Activated T-helper 17 cell treated with anti-CD3 and anti-CD28 coated beads, Interleukin-2, amount 50 U/mL, for 72 hours (primary cell): ENCODE measurements around the gene PRRX2. TPM values are rescaled to one million over a fixed set of nuclear protein-coding genes. Genes with fewer than 3 reads are reported as not detected.

Source experiments
- ATAC-seq: fragments of 150-1000 bp; cut with Tn5 transposase; replicated peaks from 2 replicates; pipeline ENCODE4 v1.10.0; 2021; ENCODE audit warnings: mild to moderate bottlenecking, moderate library complexity
- H3K27ac Mint-ChIP-seq: one replicate; pipeline ENCODE4 v1.8.0; 2022; ENCODE audit warnings: mixed read lengths
- H3K27me3 Mint-ChIP-seq: one replicate; pipeline ENCODE4 v1.8.0; 2022; ENCODE audit warnings: mixed read lengths
- H3K36me3 Mint-ChIP-seq: one replicate; pipeline ENCODE4 v1.8.0; 2022; ENCODE audit warnings: low read depth, mild to moderate bottlenecking, mixed read lengths
- H3K4me1 Mint-ChIP-seq: one replicate; pipeline ENCODE4 v1.8.0; 2022; ENCODE audit warnings: mixed read lengths
- H3K4me3 Mint-ChIP-seq: one replicate; pipeline ENCODE4 v1.8.0; 2022; ENCODE audit warnings: mild to moderate bottlenecking, mixed read lengths
- H3K9me3 Mint-ChIP-seq: one replicate; pipeline ENCODE4 v1.8.0; 2022; ENCODE audit warnings: mixed read lengths
- total RNA-seq, 2 donors: library from RNA; stranded (reverse); gene quantifications; one replicate each; pipeline ENCODE4 v1.2.3, GENCODE V29; 2022

The PRRX2 gene
- total RNA-seq, 2 donors from 2014 or later, result 0.32 TPM; not detected in 1

GRCh38 chr9:129688285-129689043, 23.0 kb downstream of the PRRX2 start:
- Mint-ChIP-seq H3K27me3 (no peaks in the 10 kb centered on the region), H3K27ac (no peak overlapping the region), H3K4me3 (no peak overlapping the region), H3K4me1 (no peaks in the 10 kb centered on the region), H3K9me3 (no peaks in the 10 kb centered on the region), H3K36me3 (no peaks in the 10 kb centered on the region)
- no peak for ATAC-seq

GRCh38 chr9:129692534-129692933, 27.1 kb downstream of the PRRX2 start:
- H3K36me3 Mint-ChIP-seq, result no peaks in the 10 kb centered on the region
- ATAC-seq, result no peak
- no peaks in the 10 kb centered on the region for H3K9me3 Mint-ChIP-seq
- no peak overlapping the region for H3K27ac Mint-ChIP-seq
- H3K4me1 Mint-ChIP-seq, result no peaks in the 10 kb centered on the region
- H3K27me3 Mint-ChIP-seq, result peaks cover 19% of the 10 kb centered on the region
- H3K4me3 Mint-ChIP-seq, result no peak overlapping the region

GRCh38 chr9:129693741-129694140, 28.3 kb downstream of the PRRX2 start:
- H3K27ac Mint-ChIP-seq, result no peak overlapping the region
- H3K36me3 Mint-ChIP-seq, result no peaks in the 10 kb centered on the region
- no peaks in the 10 kb centered on the region for H3K9me3 Mint-ChIP-seq
- H3K4me1 Mint-ChIP-seq, result no peaks in the 10 kb centered on the region
- H3K4me3 Mint-ChIP-seq, result no peak overlapping the region
- no peak for ATAC-seq
- H3K27me3 Mint-ChIP-seq, result peaks cover 19% of the 10 kb centered on the region

GRCh38 chr9:129694243-129694646, 28.8 kb downstream of the PRRX2 start:
- Mint-ChIP-seq H3K4me3 (no peak overlapping the region), H3K27me3 (peaks cover 19% of the 10 kb centered on the region), H3K9me3 (no peaks in the 10 kb centered on the region), H3K36me3 (no peaks in the 10 kb centered on the region), H3K4me1 (no peaks in the 10 kb centered on the region), H3K27ac (no peak overlapping the region)
- no peak for ATAC-seq

GRCh38 chr9:129695870-129696269, 30.4 kb downstream of the PRRX2 start:
- ATAC-seq, result no peak
- Mint-ChIP-seq H3K4me3 (no peak overlapping the region), H3K27ac (no peak overlapping the region), H3K36me3 (no peaks in the 10 kb centered on the region), H3K27me3 (peaks cover 22% of the 10 kb centered on the region), H3K9me3 (no peaks in the 10 kb centered on the region), H3K4me1 (no peaks in the 10 kb centered on the region)

- ATAC-seq, result peak; percentile 70
- peak overlapping the region; percentile 69 for H3K4me3 Mint-ChIP-seq
- H3K4me1 Mint-ChIP-seq, result no peaks in the 10 kb centered on the region
- no peaks in the 10 kb centered on the region for H3K36me3 Mint-ChIP-seq
- H3K9me3 Mint-ChIP-seq, result no peaks in the 10 kb centered on the region
- H3K27ac Mint-ChIP-seq, result no peak overlapping the region
- peaks cover 27% of the 10 kb centered on the region for H3K27me3 Mint-ChIP-seq
These were observed 31.7 kb downstream of the PRRX2 start for GRCh38 chr9:129696944-129697655.

GRCh38 chr9:129697656-129698253, 32.3 kb downstream of the PRRX2 start:
- peaks cover 27% of the 10 kb centered on the region for H3K27me3 Mint-ChIP-seq
- H3K9me3 Mint-ChIP-seq, result no peaks in the 10 kb centered on the region
- H3K36me3 Mint-ChIP-seq, result no peaks in the 10 kb centered on the region
- no peak overlapping the region for H3K27ac Mint-ChIP-seq
- ATAC-seq, result peak; percentile 46
- peak overlapping the region; percentile 69 for H3K4me3 Mint-ChIP-seq
- no peaks in the 10 kb centered on the region for H3K4me1 Mint-ChIP-seq

- Mint-ChIP-seq H3K4me3 (no peak overlapping the region), H3K4me1 (no peaks in the 10 kb centered on the region), H3K27ac (no peak overlapping the region), H3K9me3 (no peaks in the 10 kb centered on the region), H3K36me3 (no peaks in the 10 kb centered on the region), H3K27me3 (peaks cover 27% of the 10 kb centered on the region)
- no peak for ATAC-seq
These were observed 32.9 kb downstream of the PRRX2 start for GRCh38 chr9:129698254-129698757.

GRCh38 chr9:129701054-129701453, 35.6 kb downstream of the PRRX2 start:
- no peak overlapping the region for H3K27ac Mint-ChIP-seq
- no peaks in the 10 kb centered on the region for H3K36me3 Mint-ChIP-seq
- H3K9me3 Mint-ChIP-seq, result no peaks in the 10 kb centered on the region
- no peak for ATAC-seq
- H3K4me3 Mint-ChIP-seq, result no peak overlapping the region
- H3K4me1 Mint-ChIP-seq, result no peaks in the 10 kb centered on the region
- H3K27me3 Mint-ChIP-seq, result peaks cover 14% of the 10 kb centered on the region

GRCh38 chr9:129701549-129701948, 36.1 kb downstream of the PRRX2 start:
- Mint-ChIP-seq H3K27ac (no peak overlapping the region), H3K36me3 (no peaks in the 10 kb centered on the region), H3K4me1 (no peaks in the 10 kb centered on the region), H3K27me3 (peaks cover 13% of the 10 kb centered on the region), H3K4me3 (no peak overlapping the region), H3K9me3 (no peaks in the 10 kb centered on the region)
- no peak for ATAC-seq

- Mint-ChIP-seq H3K27me3 (peaks cover 8% of the 10 kb centered on the region), H3K4me1 (no peaks in the 10 kb centered on the region), H3K4me3 (no peak overlapping the region), H3K27ac (no peak overlapping the region), H3K36me3 (no peaks in the 10 kb centered on the region), H3K9me3 (no peaks in the 10 kb centered on the region)
- ATAC-seq, result no peak
These were observed 37.4 kb downstream of the PRRX2 start for GRCh38 chr9:129702589-129703520.

- no peak overlapping the region for H3K27ac Mint-ChIP-seq
- H3K27me3 Mint-ChIP-seq, result peaks cover 8% of the 10 kb centered on the region
- H3K9me3 Mint-ChIP-seq, result no peaks in the 10 kb centered on the region
- H3K4me3 Mint-ChIP-seq, result no peak overlapping the region
- ATAC-seq, result no peak
- no peaks in the 10 kb centered on the region for H3K36me3 Mint-ChIP-seq
- no peaks in the 10 kb centered on the region for H3K4me1 Mint-ChIP-seq
These were observed 38.4 kb downstream of the PRRX2 start for GRCh38 chr9:129703667-129704355.

- Mint-ChIP-seq H3K4me3 (no peak overlapping the region), H3K36me3 (no peaks in the 10 kb centered on the region), H3K9me3 (no peaks in the 10 kb centered on the region), H3K27ac (no peak overlapping the region), H3K4me1 (no peaks in the 10 kb centered on the region), H3K27me3 (peaks cover 8% of the 10 kb centered on the region)
- ATAC-seq, result no peak
These were observed 39.4 kb downstream of the PRRX2 start for GRCh38 chr9:129704807-129705206.
